Stimulated activated CD8-positive, alpha-beta memory T cell treated with anti-CD3 and anti-CD28 coated beads, Interleukin-7, amount 100 ng/mL, for 4 hours (primary cell): ENCODE results near the gene ZEB2.

Experiments
- DNase-seq, 2 donors: peaks; one replicate each; pipeline ENCODE4 v3.0.0-alpha.2; 2020; ENCODE audit warnings: low read depth in 2 of 2

Gene ZEB2

DNA sequence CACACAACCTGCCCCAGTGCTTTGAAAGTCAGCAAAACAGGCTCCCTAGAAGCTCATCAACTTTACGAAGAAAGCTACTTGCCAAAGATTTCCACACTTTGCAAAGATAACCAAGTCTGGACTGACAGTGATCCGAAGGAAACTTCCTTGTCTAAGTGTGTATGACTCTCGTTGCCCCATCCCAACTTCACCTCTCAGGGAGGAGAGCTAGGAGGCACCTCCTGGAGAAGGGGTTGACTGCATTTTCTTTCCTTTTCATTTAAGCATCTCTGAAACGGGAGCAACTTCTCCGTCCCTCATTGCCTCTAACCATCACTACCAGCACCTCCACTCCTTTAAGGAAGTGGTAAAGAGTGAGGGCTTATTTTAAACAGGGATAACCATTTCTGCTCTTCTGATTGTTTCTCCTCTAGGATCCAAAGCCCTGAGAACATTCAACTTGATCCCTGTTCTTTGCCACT is 7.0 kb downstream of the ZEB2 start:
- DNase-seq: no peak

DNA sequence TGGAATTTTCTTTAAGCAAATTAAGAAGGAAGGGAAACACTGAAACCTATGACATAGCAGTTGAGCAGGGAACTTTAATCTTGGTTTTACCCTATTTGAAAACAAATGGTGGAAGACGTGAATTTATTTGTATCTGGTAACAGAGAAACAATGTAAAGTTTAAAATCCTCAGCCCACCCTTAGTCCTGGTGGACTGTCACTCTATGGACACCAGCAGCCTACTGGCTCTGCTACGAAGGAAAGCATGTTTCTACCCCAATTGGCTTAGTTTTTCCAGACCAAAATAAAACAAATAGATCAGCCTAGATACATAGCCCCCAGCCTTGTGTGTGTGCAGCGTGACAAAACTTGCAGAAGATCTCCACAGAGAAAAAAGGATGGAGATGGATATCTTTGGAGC is 7.4 kb downstream of the ZEB2 start:
- no peak for DNase-seq

DNA sequence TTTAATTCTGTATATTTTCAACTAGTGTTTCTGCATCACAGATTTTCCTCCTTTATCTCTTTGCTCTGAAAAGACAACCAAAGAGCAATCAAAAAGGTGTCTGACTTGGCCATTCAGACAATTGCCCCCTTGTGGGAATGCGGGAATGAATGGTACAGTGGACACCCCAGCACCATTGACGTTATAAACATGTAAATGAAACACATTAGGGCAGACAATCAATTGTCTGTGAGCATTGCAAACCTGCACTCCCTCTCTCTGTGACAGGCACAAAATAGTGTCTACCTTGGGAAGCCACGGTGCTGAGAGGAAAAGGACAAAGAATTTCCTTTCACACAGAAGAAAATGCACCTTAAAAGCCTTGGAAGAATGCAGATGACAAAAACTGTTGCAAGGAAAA is 8.0 kb downstream of the ZEB2 start:
- no peak for DNase-seq

DNA sequence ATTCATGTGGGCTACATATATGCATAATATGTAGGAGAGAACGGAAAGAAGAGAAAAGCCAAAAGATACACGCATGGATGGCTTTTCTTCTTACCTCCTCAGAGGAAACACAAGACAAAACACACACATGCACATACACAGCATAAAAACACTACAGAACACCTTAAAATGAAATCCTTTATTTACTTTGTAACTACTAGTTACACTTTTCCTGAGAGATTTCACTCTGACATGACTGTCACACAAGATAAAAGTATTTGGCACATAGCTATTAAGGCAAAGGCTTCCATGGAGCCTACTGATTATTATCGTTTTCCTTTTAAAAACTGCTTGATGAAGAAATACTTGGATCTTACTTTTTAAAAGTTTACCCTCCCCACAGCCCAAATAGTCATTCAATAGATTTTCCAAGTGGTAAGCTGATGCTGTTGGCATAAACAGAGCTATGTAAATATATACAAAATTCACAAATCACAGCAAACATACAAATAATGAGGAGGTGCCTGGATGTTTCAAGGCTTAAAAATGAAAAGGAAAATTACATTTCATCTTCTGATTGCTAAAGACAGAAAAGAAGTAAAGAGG is 8.6 kb downstream of the ZEB2 start:
- DNase-seq: no peak

DNA sequence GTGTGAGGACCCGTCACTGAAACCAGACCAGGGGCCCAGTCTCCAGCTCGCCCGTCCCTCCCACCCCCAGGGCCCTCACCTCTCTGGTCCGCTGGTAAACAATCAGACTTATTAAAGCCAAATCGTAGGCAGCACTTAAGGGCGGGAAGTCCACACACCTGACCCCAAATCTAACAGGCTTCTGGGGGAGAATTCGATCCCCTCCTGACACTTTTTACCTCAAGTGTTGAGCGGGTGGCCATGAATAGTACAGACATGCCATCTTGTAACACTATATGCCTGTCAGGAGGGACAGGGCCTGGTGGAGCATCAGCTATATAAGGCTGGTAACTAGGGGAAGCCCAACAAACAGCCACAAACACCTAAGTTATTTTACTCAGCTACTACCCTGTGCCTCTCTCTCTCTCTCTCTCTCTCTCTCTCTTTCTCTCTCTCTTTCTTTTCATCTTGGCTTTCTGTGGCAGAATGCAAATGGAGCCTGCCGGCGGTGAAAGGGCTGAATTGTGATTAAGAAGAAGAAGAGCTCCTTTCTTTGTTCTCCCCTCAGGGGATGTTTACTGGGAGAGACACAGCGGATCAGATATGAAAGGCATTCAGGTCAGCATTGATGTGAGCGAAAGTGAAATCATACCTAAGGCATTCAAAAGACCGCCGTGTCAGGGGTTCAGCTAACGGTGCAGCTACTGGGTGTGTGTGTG is 9.5 kb downstream of the ZEB2 start:
- peak in 1 of 2 donors; percentile 33 for DNase-seq

DNA sequence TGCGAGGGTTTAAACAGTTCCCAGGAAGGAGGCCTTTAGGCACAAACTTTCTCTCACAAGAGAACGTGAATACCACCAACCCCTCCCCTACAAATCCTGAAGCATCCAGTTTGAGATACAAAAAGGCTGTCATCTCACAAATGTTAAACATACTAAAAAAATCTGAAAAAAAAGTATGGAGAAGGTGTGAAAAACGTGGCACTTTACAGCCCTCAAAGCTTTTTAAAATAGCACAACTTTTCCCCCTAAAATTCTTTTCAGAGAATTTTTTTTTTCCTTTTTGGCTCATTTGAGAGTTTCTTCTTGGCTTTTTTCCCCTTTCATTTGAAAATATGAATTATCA is 10.1 kb downstream of the ZEB2 start:
- DNase-seq: no peak

DNA sequence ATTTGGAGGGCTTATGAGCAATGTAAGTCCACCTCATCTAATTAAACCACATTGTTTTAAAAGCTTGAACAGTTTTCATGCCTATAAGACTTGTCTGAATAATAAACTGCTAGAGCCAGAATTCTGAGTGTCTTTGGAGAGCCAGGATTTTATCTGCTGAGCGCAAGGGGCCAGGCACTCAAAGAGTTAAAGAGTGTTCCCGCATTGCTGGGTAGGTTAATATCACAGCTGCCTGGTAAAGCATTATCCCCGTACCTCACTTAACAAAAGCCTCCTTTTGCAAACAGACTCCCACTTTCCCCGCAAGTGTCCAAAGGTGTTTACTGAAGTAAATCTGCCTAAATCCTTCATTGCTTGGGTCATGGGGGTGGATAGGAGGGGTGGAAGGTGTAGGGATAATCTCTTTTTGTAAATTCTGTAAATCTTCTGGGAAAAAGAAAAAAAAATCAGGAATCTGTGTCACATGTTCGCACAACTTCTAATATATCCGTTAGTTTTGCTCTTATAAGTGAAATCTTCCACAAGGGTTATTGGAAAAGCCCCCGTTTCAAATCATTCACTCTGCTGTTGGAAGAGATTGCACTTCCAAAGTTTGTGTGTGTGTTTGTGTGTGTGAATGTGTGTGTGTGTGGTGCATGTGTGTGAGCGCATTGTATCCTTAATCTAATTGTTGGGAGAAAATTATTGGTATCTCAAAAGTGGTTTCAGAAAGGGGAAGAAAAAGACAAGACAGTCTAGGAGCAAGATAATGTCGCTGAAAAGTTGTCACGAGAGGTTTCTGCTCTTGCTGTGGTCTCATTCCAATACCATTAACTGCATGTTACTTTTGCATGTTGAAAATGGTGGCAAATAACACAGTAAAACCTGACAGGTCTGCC is 10.7 kb downstream of the ZEB2 start:
- DNase-seq: no peak

DNA sequence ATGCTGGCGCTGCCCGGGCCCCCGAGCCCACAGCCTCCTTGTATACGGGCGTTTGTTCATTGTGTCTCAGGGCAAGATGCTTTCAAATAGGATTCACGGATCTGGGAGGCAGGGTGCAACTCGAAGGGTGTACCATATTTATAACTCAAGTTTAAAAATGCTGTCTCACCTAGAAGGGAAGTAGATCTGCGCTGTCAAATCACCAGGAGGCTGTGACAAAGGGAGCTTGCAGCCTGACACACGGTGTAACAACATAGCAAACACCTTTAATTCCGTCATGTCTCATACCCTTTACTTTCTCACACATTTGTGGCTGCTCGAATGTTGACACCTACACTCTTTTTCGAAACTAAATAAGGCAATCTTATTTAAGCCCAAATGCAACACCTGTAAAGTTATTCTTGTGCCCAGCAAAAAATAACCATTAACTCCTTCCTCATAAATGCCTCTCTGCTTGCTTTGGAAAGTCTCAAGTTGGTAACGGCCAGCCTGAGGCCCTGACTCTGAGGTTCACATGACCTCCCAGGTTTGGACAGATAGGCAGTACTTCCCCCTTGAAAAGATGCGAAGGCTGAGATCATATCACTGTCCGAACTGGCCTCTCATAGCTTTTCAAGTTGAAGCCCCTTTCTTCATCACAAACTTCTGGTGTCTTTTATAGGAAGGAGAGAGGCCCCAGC is 11.6 kb downstream of the ZEB2 start:
- no peak for DNase-seq

DNA sequence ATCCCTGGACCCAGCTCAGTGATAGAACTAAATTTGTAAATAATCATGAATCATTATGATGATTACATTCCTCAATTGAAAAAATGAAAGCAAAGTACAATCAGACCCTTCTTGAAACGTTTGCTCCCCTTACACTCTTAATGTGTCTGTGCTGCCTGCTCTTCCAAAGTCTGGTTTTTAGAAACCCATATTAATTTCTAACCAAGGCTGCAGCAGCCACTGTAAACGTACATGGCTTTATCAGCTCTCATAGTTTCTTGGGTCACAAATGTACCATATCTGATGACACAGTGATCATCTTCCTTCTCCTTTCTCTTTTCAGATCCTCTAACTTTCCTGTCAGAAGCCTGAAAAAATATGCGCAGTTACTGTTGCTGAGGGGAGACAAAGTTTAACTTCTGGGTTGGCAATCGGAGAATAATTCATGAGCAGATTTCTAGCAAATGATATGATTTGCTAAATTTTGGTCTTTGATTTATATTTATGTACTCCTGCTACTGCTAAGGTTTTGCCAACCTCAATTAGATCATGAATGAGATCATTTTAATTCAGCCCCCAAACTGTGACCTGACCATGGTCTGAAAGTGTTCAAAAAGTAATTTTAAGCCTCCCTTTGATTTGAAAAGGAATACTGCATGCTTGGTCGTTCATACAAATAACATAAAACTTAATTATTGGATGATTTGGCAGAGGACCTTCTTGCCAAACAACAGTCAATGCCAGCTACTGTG is 12.3 kb downstream of the ZEB2 start:
- no peak for DNase-seq

DNA sequence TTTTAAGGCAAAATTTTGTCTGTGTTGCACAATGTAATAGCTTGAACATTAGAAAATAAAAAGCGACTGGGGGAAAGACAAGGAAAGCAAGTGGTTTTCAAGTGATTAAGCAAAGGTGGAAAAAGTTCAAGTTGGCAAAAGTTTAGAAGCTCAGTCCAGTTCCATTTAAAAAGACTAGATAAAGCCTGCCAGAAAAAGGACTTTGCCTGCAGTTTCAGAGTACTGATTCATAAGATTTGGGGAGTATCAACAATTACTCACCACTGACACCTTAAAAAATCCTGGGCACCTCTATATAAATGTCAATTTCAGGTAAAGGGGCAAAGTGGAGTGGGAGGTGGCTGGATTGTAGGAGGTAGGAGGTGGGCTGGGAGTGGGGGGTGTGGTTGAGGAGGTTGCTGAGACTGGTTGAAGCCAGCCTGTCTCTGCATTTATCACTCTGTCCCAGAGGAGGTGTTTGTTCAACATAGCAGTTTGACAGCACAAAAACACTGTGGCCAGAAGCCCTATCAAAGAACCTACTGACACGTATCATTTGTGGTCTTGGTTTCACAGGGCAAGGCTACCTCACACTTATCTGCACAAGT is 14.6 kb downstream of the ZEB2 start:
- peak in 1 of 2 donors; percentile 28 for DNase-seq

DNA sequence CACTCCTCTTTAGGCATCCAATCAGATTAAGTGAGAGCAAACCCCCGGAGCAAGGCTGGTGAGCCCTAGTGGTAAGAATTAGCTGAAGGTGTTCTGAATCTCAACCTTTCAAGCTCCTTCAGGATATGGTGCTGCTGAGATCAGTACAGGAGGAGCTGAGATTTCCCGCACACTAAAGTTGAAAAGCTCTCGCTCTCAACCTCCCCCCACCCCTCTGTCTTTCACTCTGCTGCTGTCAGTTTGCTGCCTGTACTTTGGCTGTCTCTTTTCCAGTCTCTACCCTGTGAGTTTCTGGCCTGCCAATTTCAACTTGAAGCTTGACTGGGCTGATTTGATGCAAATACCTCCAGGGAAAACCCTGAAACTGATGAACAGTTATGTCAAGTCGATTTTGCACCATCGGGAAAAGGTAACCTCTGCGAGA is 15.7 kb downstream of the ZEB2 start:
- DNase-seq: no peak

DNA sequence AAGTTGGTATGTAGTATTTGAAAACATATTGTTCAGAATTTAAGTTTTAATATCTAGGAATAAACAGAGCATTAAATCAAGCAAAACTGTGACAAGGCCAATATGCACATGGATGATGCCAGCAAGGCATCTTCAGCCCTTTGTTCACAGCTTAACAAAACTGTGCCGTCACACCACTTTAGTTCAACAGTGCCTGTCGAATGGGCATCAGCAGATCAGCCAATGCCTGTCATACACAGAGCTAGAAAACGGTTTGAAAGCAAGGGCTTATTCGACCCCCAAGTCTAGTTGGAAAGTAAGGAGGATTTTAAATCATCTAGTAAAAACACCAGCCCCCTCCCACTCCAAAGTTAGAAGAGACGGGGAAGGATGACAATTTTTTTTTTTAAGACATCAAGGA is 16.7 kb downstream of the ZEB2 start:
- DNase-seq: no peak

DNA sequence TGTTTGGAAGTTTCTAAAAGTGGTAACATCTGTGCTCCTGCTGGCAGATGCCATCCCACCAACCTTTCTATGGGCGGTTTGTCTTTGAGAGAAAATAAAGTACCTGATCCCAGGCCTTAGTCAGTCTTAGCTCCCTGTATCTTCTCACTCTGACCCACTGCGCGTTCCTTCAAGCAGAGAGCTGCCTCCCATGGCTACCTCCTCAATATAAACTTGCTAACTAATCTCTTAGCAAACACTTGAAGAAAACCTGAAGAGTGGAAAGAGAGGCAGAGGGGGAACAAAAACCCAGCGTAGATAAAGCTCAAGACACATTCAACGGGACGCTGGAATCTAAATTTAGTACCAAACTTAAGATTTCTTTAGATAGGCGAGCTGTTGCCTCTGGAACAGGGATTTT is 17.6 kb downstream of the ZEB2 start:
- no peak for DNase-seq

DNA sequence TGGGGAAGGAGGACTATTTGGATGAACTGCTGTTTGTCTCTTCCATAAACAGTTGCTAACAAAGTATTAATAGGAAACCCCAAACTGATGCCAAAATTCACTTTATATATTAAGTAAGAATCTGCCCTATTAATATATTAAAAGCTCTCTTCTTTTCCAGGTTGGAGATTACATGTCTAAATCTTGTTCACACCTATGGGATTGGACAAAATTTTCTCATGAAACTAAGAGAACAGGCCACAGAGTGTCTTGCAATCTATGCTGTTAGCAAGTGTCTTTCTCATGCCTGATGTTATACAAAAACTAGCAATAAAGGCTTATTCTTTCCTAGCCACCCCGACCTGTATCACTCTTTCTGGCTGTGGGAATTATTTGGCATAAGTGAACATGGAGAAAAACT is 18.3 kb downstream of the ZEB2 start:
- DNase-seq: no peak

DNA sequence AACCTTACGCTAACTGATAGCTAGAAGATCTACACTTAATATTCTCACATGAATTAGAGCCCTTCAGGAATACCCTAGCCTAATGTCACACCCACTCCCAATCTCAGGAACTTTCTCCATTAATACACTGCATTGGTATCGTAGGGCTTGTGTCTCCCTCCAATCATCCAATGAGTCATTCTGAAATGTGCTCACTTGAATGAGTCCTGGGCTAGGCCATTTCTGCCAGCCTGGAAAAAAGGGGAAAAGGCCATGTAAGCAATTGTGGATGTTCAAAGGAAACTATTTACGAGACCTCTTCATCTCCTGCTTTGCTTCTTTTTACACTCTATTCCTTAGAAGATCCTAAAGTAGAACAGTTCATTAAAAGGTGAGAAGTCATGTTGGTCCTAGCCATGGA is 18.8 kb downstream of the ZEB2 start:
- DNase-seq: no peak

DNA sequence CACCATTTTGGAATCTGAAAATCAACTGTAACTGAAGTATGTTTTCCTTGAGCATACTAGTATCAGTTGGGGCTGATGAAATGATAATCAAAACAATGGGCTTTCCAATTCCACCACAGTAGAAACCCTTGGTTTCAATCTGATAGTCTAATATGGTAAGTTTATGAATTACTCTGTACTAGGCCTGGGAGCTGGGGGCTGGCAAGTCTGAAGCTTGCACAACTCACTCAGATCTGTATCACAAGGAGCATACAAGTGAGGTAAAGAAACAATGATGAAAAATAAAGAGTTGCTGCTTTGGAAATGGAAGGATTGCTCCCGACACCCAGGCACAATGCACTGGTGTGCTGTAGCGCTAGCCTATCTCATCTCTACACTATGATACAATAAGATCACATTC is 19.4 kb downstream of the ZEB2 start:
- no peak for DNase-seq

DNA sequence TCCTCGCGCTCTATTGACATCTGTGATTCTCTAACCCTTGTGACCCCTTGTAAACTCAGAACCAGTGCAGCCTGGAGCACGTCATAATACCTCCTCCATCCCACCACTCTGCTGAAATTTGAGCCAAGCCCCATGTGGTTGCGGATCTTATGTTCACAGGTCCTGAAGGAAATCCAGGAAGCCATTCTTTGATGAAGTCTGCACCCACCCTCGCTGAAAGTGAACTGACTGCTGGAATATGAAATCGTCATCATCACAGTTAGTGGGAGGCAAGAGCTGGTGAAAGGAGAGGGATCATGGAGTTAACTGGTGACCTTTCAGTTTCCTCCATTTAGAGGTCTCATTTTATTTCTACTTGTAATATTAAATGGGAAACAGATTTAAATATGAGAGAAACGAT is 21.6 kb downstream of the ZEB2 start:
- DNase-seq: no peak

DNA sequence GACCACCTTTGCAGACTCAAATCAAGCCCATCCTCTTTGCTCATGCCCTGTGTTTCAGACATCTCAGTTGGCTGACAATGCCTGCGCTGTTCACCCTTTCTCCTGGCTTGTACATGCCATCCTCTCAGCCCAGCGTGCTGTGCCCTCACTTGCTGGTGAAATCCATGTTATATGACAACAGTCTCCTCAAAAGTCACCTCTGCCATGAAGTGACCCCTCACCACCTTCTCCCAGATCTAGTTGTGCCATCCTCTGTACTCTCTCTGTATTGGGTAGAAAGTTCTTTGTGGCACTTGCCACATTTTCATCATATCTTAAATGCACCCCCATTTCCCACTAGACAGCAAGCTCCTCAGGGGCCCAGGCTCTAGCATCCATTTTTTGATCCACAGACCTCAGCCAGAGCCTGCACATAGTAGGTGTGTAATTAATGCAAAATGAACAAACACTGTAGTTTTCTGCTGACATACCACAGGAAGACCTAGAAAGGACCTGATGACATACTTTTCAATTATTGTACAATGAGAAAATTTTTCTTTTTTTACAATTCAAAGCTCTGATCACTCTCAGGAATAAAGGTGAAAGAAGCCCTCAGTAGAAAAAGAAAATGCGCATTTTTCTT is 22.8 kb downstream of the ZEB2 start:
- DNase-seq: no peak

DNA sequence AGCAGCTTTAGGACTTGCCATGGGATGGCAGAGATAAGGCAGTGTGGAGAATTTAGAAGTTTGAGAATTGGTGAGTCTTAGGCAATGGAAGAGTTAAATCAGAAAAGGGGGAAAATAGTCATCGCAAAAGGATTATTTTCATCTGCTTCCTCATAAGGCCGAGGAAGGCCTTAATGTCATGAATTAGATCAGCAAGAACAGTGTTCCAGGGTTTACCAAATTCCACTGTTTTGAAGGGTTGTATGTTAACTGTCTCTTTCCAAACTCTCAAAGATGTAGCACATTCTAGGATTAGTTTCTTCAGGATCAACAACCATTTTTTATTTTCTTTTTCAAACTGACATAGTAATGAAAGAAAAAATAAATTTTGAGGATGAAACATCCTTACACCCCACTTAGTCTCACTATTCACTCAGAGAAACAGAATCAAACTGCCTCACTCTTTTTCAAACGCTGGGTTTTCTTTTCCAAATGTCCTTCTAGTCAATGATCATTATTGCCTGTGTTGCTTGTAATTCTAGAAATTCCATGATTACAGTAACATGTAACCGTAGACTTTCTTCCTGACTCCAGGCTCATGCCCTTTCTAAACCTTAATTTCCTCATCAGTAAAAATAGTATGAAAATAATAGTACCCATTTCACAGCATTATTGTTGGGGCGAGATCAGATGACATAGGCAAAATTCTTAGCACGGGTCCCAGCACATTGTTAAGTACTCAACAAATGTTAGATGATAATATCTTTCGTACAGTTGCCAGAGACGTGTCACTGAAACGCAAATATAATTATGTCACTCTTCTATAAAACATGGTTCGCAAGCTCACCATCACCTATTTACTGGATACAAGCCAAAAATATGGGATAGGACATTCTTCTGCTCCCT is 23.6 kb downstream of the ZEB2 start:
- DNase-seq: no peak
